Testis (tissue), 2 donors: ENCODE data around the gene SRRM1.
"Not testable (repeated sequence)": the region's sequence is repeated elsewhere in the genome, so short reads cannot be mapped to it uniquely, and the experiment has no call there.

Experiments used
- POLR2A ChIP-seq: fragments of 450-650 bp; IDR thresholded peaks from one replicate; pipeline ENCODE4 v1.6.1; 2017; ENCODE audit warnings: antibody characterized with exemption, mild to moderate bottlenecking, moderate library complexity
- TF ChIP-seq, protein P1 (sequence below), 3 experiments: fragments of 450-650 bp in 2 of 3; fragments of 200-600 bp in 1 of 3; sonication (generic) in 1 of 3; IDR thresholded peaks; one replicate each; pipeline ENCODE4 v1.5.1; 2016 to 2019; ENCODE audit warnings: antibody characterized with exemption in 3 of 3, mild to moderate bottlenecking in 2 of 3, moderate library complexity in 1 of 3

DNA sequence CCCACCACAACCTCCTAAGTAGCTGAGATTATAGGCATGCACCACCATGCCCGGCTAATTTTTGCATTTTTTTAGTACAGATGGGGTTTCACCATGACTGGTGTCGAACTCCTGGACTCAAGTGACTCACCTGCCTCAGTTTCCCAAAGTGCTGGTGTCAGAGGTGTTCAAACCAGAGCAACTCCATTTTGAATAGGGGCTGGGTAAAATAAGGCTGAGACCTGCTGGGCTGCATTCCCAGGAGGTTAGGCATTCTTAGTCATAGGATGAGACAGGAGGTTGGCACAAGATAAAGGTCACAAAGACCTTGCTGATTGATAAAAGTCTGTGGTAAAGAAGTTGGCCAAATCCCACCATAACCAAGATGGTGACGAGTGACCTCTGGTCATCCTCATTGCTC lies 35.3 kb downstream of the SRRM1 start:
- TF ChIP-seq, protein P1, sequence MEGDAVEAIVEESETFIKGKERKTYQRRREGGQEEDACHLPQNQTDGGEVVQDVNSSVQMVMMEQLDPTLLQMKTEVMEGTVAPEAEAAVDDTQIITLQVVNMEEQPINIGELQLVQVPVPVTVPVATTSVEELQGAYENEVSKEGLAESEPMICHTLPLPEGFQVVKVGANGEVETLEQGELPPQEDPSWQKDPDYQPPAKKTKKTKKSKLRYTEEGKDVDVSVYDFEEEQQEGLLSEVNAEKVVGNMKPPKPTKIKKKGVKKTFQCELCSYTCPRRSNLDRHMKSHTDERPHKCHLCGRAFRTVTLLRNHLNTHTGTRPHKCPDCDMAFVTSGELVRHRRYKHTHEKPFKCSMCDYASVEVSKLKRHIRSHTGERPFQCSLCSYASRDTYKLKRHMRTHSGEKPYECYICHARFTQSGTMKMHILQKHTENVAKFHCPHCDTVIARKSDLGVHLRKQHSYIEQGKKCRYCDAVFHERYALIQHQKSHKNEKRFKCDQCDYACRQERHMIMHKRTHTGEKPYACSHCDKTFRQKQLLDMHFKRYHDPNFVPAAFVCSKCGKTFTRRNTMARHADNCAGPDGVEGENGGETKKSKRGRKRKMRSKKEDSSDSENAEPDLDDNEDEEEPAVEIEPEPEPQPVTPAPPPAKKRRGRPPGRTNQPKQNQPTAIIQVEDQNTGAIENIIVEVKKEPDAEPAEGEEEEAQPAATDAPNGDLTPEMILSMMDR (IDR thresholded peaks at IDR 0.05) = not testable (repeated sequence)
- TF ChIP-seq POLR2A = not testable (repeated sequence)
